Chondrocyte (in vitro differentiated cells): ENCODE measurements around the gene SAP25. TPM values are rescaled to one million over a fixed set of nuclear protein-coding genes. Genes with fewer than 3 reads are reported as not detected.

Experiments
- DNase-seq: peaks from one replicate; pipeline ENCODE4 v3.0.0; 2021; ENCODE audit warnings: mixed read lengths, low spot score
- H3K27ac Mint-ChIP-seq: one replicate; pipeline ENCODE4 v1.8.0; 2021; ENCODE audit warnings: mild to moderate bottlenecking, moderate library complexity, mixed read lengths; ENCODE audit not compliant: unreplicated experiment
- H3K27me3 Mint-ChIP-seq: 2 replicates; pipeline ENCODE4 v1.8.0; 2021; ENCODE audit warnings: low read depth, mixed read lengths
- H3K36me3 Mint-ChIP-seq: 2 replicates; pipeline ENCODE4 v1.8.0; 2021; ENCODE audit warnings: low read depth, mixed read lengths
- H3K4me1 Mint-ChIP-seq: 2 replicates; pipeline ENCODE4 v1.8.0; 2021; ENCODE audit warnings: low read depth, mild to moderate bottlenecking, mixed read lengths
- H3K4me3 Mint-ChIP-seq: one replicate; pipeline ENCODE4 v1.8.0; 2021; ENCODE audit warnings: mild to moderate bottlenecking, moderate library complexity, mixed read lengths; ENCODE audit not compliant: unreplicated experiment
- H3K9me3 Mint-ChIP-seq: 2 replicates; pipeline ENCODE4 v1.8.0; 2021; ENCODE audit warnings: low read depth, mixed read lengths
- total RNA-seq: library from RNA; stranded (reverse); gene quantifications from 3 replicates; pipeline ENCODE4 v1.2.1, GENCODE V29; 2021
- TF ChIP-seq, protein P1 (sequence below): fragments of 200-600 bp; sonication (generic); IDR thresholded peaks from 2 replicates; pipeline ENCODE4 v1.5.0; 2021; ENCODE audit warnings: antibody characterized with exemption, mild to moderate bottlenecking, moderate library complexity

SAP25 gene
- total RNA-seq, 1 donor from 2014 or later = 0.70 TPM

- DNase-seq = no peak
- Mint-ChIP-seq H3K36me3 (peaks cover 9% of the 10 kb centered on the region), H3K4me3 (no peak overlapping the region), H3K27me3 (no peaks in the 10 kb centered on the region), H3K27ac (no peak overlapping the region), H3K9me3 (no peaks in the 10 kb centered on the region), H3K4me1 (peaks cover 3% of the 10 kb centered on the region)
- TF ChIP-seq, protein P1, sequence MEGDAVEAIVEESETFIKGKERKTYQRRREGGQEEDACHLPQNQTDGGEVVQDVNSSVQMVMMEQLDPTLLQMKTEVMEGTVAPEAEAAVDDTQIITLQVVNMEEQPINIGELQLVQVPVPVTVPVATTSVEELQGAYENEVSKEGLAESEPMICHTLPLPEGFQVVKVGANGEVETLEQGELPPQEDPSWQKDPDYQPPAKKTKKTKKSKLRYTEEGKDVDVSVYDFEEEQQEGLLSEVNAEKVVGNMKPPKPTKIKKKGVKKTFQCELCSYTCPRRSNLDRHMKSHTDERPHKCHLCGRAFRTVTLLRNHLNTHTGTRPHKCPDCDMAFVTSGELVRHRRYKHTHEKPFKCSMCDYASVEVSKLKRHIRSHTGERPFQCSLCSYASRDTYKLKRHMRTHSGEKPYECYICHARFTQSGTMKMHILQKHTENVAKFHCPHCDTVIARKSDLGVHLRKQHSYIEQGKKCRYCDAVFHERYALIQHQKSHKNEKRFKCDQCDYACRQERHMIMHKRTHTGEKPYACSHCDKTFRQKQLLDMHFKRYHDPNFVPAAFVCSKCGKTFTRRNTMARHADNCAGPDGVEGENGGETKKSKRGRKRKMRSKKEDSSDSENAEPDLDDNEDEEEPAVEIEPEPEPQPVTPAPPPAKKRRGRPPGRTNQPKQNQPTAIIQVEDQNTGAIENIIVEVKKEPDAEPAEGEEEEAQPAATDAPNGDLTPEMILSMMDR = no peak
Observed at GRCh38 chr7:100572949-100573675, 588 bp downstream of the SAP25 start.

GRCh38 chr7:100572281-100572948 lies 1.3 kb downstream of the SAP25 start:
- no peak for DNase-seq
- no peak overlapping the region for H3K27ac Mint-ChIP-seq
- H3K27me3 Mint-ChIP-seq = no peaks in the 10 kb centered on the region
- H3K4me1 Mint-ChIP-seq = peaks cover 3% of the 10 kb centered on the region
- H3K4me3 Mint-ChIP-seq = no peak overlapping the region
- peaks cover 9% of the 10 kb centered on the region for H3K36me3 Mint-ChIP-seq
- no peaks in the 10 kb centered on the region for H3K9me3 Mint-ChIP-seq
- TF ChIP-seq, protein P1 = no peak

- Mint-ChIP-seq H3K4me1 (peaks cover 3% of the 10 kb centered on the region), H3K27me3 (no peaks in the 10 kb centered on the region), H3K4me3 (no peak overlapping the region), H3K27ac (no peak overlapping the region), H3K36me3 (peaks cover 8% of the 10 kb centered on the region), H3K9me3 (no peaks in the 10 kb centered on the region)
- DNase-seq = no peak
- TF ChIP-seq, protein P1 = no peak
Observed at GRCh38 chr7:100571829-100572116, 1.9 kb downstream of the SAP25 start.

GRCh38 chr7:100570954-100571828 lies 2.5 kb downstream of the SAP25 start:
- Mint-ChIP-seq H3K4me3 (no peak overlapping the region), H3K27ac (no peak overlapping the region), H3K4me1 (peaks cover 3% of the 10 kb centered on the region), H3K9me3 (no peaks in the 10 kb centered on the region), H3K36me3 (peaks cover 6% of the 10 kb centered on the region), H3K27me3 (no peaks in the 10 kb centered on the region)
- no peak for DNase-seq
- TF ChIP-seq, protein P1 = no peak
